Muscle of leg (tissue), 9 donors: ENCODE data around the gene SYAP1. TPM values are rescaled to one million over a fixed set of nuclear protein-coding genes. Genes with fewer than 3 reads are reported as not detected.

ENCODE experiments used
- polyA plus RNA-seq, 8 donors: library from polyadenylated mRNA; unstranded; fragments of 120-200 nt; gene quantifications; one replicate each; pipeline versions ENCODE4 v1.2.1 to v1.2.3, GENCODE V29; 2013; ENCODE audit warnings: inconsistent platforms in 1 of 8, low replicate concordance in 1 of 8; ENCODE audit not compliant: insufficient read length in 8 of 8, insufficient read depth in 1 of 8
- total RNA-seq: library from RNA; stranded (reverse); fragments of 120-200 nt; gene quantifications from one replicate; pipeline ENCODE4 v1.2.4, GENCODE V29; 2013

The SYAP1 gene
- total and polyA plus RNA-seq, 9 donors, result 11.6 to 17.2 (median 12.8) TPM

Other genes with a start within 250 kb of the SYAP1 start
- not detected for gene S100G, start 69.5 kb upstream of the SYAP1 start, total RNA-seq
- gene S100G, start 69.5 kb upstream of the SYAP1 start, polyA plus RNA-seq, result not detected
- 18.9 TPM for gene CTPS2, start 6.9 kb upstream of the SYAP1 start, total RNA-seq
- 10 to 100 TPM; 13.3 to 20.1 (median 15.5) TPM for gene CTPS2, start 6.9 kb upstream of the SYAP1 start, polyA plus RNA-seq
- 7.6 TPM for gene TXLNG, start 66.9 kb downstream of the SYAP1 start, total RNA-seq
- gene TXLNG, start 66.9 kb downstream of the SYAP1 start, polyA plus RNA-seq, result 1 to 10 TPM; 6.7 to 10.0 (median 7.7) TPM
- gene RBBP7, start 150.8 kb downstream of the SYAP1 start, total RNA-seq, result 116 TPM
- gene RBBP7, start 150.8 kb downstream of the SYAP1 start, polyA plus RNA-seq, result 100 to 1,000 TPM; 110 to 165 (median 154) TPM
- 8.6 TPM for gene REPS2, start 227.0 kb downstream of the SYAP1 start, total RNA-seq
- 10 to 100 TPM in 1 of 8 donors, 1 to 10 TPM in 7; 6.5 to 10.7 (median 8.4) TPM for gene REPS2, start 227.0 kb downstream of the SYAP1 start, polyA plus RNA-seq